Activated naive CD8-positive, alpha-beta T cell (primary cell): Measurements from ENCODE around the gene TBC1D22A.

Experiments used
- H3K27ac Mint-ChIP-seq: one replicate; pipeline ENCODE4 v1.8.0; 2021; ENCODE audit warnings: mixed read lengths
- H3K27me3 Mint-ChIP-seq: one replicate; pipeline ENCODE4 v1.8.0; 2021; ENCODE audit warnings: mixed read lengths
- H3K36me3 Mint-ChIP-seq: one replicate; pipeline ENCODE4 v1.8.0; 2021; ENCODE audit warnings: mixed read lengths
- H3K4me1 Mint-ChIP-seq: one replicate; pipeline ENCODE4 v1.8.0; 2021; ENCODE audit warnings: low read depth, mixed read lengths
- H3K4me3 Mint-ChIP-seq: one replicate; pipeline ENCODE4 v1.8.0; 2021; ENCODE audit warnings: mild to moderate bottlenecking, mixed read lengths
- H3K9me3 Mint-ChIP-seq: one replicate; pipeline ENCODE4 v1.8.0; 2021; ENCODE audit warnings: low read depth, mixed read lengths

Gene TBC1D22A

DNA sequence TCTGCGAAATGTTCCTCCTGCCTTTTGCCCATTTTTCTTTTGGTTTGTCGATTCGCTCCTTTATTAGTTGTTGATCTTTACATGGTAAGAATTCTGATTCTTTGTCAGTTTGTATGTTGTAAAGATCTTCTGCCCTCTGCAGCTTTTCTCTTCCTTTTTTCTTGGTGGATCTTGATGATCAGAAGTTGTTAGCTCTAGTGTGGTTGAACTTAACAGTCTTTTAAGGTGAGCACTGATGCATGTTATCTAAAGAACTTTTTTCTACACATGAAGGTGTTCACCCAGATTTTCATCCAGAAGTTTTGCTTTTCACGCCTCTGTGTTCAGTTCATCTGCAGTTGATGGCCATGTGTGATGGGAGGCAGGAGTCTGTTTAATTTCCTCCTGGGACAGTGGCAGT is 133.7 kb downstream of the TBC1D22A start:
- Mint-ChIP-seq H3K27me3 (no peaks in the 10 kb centered on the region), H3K9me3 (no peaks in the 10 kb centered on the region), H3K36me3 (peaks cover 15% of the 10 kb centered on the region), H3K4me3 (no peak overlapping the region), H3K27ac (no peak overlapping the region), H3K4me1 (peaks cover 5% of the 10 kb centered on the region)

DNA sequence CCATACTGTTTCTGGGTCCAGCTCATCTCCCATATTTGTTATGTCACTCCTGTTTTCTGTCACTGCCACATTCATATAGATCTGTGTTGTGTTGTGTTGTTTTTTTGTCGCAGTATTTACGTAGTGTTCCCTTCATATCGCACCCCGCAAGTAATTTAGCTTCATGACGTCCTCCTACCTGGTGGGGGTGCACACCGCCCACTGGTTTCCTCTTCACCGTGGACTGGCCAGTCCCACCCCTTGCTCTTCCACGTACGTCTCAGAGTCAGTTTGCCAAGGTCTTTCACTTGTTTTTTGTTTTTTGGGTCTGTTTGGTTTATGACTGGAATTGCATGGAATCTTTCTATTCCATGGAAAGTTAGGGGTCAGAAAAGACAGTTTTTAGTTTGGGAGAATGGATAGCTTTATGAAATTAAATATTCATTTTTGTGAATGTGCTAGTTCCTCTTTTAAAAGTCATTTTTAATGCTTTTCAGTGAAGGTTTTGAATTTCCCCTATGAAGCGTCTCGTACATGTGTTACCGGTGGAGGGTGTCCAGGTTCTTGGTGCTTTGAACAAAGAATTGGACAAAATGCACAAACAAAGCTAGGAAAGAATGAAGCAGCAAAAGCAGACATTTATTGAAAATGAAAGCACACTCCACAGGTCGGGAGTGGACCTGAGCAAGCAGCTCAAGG is 134.3 kb downstream of the TBC1D22A start:
- H3K27ac Mint-ChIP-seq = no peak overlapping the region
- H3K36me3 Mint-ChIP-seq = peaks cover 17% of the 10 kb centered on the region
- H3K4me1 Mint-ChIP-seq = peaks cover 5% of the 10 kb centered on the region
- no peaks in the 10 kb centered on the region for H3K9me3 Mint-ChIP-seq
- H3K27me3 Mint-ChIP-seq = no peaks in the 10 kb centered on the region
- H3K4me3 Mint-ChIP-seq = no peak overlapping the region

DNA sequence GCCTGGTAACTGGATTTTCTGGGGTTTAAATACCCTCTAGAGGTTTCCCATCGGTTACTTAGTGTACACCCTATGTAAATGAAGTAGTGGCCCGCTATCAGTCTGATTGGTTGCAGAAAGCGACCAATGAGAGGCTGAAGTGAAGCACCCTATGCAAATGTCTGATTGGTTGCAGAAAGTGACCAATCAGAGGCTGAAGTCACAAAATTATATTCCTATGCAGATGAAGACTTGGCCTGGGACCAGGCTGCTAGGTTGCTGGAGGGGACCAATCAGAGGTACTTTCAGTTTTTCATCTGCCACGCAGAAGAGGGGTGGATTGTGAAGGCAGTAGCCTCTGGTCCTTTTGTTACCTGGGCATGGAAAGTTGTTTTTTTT is 134.8 kb downstream of the TBC1D22A start:
- H3K27me3 Mint-ChIP-seq = no peaks in the 10 kb centered on the region
- no peaks in the 10 kb centered on the region for H3K9me3 Mint-ChIP-seq
- H3K4me1 Mint-ChIP-seq = peaks cover 5% of the 10 kb centered on the region
- H3K36me3 Mint-ChIP-seq = peaks cover 17% of the 10 kb centered on the region
- no peak overlapping the region for H3K4me3 Mint-ChIP-seq
- H3K27ac Mint-ChIP-seq = no peak overlapping the region

DNA sequence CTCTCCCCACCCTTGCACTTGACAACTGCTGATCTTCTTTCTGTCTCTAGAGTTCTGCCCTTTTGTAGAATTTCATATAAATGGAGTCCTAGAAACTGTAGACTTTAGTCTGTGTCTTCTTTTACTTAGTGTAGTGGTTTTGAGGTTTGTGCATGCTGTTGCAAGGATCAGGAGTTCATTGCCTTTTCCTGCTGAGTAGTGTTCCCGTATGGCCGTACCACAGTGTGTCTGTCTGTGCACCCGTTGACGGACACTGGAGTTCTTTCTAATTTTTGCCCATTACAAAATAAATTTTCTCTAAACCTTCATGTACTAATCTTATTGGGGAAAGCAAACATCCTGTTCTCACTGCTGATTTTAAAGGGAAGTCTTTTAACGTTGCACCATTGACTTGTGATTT is 138.1 kb downstream of the TBC1D22A start:
- H3K9me3 Mint-ChIP-seq = no peaks in the 10 kb centered on the region
- H3K4me3 Mint-ChIP-seq = no peak overlapping the region
- peaks cover 5% of the 10 kb centered on the region for H3K4me1 Mint-ChIP-seq
- no peak overlapping the region for H3K27ac Mint-ChIP-seq
- H3K27me3 Mint-ChIP-seq = no peaks in the 10 kb centered on the region
- H3K36me3 Mint-ChIP-seq = peaks cover 19% of the 10 kb centered on the region

DNA sequence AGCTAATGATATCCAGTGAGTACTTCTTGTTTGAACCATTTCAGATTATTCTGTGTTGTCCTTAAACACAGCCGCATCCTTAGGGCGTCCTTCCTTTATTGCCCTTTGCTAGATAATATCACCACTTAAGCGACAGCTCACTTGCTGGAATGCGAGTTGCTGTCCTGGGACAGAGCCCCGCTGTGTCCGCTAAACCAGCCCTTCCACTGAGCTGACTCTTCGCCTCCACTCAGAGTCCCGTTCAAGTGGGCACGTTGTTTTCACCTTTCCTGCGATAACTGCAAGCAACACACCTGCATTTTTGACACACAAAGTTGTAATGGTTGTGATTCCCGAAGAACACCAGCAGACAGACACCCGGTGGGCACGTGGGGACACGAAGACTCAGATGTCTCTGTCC is 140.0 kb downstream of the TBC1D22A start:
- Mint-ChIP-seq H3K4me3 (no peak overlapping the region), H3K9me3 (no peaks in the 10 kb centered on the region), H3K27me3 (no peaks in the 10 kb centered on the region), H3K4me1 (peaks cover 5% of the 10 kb centered on the region), H3K36me3 (peaks cover 14% of the 10 kb centered on the region), H3K27ac (no peak overlapping the region)

DNA sequence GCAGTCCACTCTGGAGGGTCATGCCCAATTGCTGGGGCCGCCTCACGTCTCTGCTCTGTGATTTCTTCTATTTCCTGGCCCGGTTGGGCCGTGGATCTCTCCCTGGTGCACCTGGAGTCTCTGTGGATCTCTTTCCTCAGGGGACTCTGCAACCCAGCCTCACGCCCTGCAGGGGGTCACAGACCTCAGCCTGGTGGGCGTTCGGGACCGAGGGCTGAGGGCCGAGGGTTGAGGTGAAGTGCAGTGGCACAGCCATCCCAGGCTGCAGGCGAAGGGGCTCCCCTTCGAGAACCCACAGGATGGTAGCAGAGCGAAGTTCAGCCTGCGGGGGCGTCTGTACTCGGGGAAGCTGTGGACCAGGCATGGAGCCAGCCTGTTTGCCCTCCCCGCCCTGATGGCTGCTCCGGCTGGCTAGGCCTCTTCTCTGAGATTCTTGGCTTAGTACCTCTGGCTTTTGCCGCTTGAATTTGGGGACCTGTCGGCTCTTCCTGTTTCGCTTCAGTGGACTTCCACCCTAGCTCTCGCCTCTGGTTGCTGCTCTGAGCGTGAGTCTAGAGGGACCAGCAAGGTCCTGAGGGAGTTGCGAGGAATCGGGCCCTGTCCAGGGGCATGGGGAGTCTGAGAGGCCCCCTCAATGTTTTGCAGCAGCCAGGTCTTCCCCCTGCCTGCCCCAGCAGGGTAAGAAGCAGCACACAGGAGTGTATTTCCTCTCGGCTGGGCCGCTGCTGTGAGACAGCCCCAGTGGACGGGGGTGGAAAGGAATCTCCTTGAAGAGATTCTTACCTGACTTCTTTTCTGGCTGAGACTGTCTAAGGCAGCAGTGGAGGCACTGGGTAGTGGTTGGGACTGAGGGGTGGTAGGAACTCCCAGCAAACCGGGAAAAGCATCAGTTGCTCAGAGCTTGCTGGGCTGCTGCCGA is 140.8 kb downstream of the TBC1D22A start:
- no peak overlapping the region for H3K4me3 Mint-ChIP-seq
- H3K27me3 Mint-ChIP-seq = no peaks in the 10 kb centered on the region
- no peak overlapping the region for H3K27ac Mint-ChIP-seq
- no peaks in the 10 kb centered on the region for H3K9me3 Mint-ChIP-seq
- peaks cover 13% of the 10 kb centered on the region for H3K36me3 Mint-ChIP-seq
- peaks cover 5% of the 10 kb centered on the region for H3K4me1 Mint-ChIP-seq

- Mint-ChIP-seq H3K27ac (no peak overlapping the region), H3K27me3 (no peaks in the 10 kb centered on the region), H3K9me3 (no peaks in the 10 kb centered on the region), H3K36me3 (peaks cover 6% of the 10 kb centered on the region), H3K4me3 (no peak overlapping the region), H3K4me1 (peaks cover 5% of the 10 kb centered on the region)
These were observed 143.0 kb downstream of the TBC1D22A start for GRCh38 chr22:46905415-46905814.

DNA sequence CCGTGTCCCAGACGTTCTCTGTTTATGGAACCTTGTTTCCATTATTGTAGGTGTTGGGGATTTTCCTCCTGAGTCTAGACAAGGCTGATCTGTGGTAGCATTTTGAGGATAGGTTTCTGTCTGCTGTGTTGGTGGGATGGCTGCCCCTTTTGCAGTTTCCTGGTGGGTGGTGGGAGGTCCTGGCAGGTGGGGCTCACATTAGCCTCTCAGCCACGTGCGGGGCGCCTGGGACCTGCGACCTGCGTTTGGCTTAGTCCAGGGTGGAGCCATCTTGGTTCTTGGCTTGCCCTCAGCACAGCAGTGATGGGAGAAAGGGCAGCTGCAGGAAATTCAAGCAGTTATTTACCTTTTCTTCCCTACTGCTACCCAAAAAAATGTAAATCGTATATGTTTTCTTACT is 143.4 kb downstream of the TBC1D22A start:
- H3K27me3 Mint-ChIP-seq = no peaks in the 10 kb centered on the region
- no peak overlapping the region for H3K27ac Mint-ChIP-seq
- H3K36me3 Mint-ChIP-seq = peaks cover 4% of the 10 kb centered on the region
- H3K4me3 Mint-ChIP-seq = no peak overlapping the region
- H3K4me1 Mint-ChIP-seq = peaks cover 1% of the 10 kb centered on the region
- no peaks in the 10 kb centered on the region for H3K9me3 Mint-ChIP-seq

DNA sequence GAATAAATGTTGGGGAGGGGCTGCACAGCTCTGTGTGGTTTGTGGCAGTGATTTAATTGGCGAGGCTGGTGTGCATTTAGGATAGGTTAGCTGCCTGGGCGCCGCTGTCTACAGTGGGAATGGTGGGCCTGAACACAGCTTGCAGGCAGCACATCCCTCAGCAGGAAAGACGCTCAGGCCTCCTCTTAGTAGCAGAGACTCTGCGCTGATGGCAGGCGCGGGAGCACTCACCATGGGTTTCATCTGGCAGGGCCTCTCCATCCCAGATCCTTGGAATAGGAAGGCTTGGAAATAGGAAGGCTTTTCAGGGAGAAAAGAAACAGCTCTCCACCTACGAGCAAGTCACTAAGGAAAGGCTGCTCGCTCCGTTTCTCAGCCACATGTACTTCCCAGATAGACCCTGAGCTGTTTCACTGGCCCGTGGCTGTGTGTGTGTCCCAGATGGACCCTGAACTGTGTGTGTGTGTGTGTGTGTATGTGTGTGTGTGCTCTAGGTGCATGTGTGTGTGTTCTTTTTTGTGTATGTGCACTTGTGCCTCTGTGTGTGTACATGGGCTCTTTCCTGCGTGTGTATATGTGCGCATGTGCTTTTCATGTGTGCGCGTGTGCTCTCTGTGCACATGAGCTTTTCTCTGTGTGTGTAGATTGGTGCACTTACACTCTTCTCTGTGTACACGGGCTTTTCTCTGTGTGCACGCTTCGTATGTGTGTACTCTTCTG is 144.0 kb downstream of the TBC1D22A start:
- Mint-ChIP-seq H3K4me1 (peaks cover 1% of the 10 kb centered on the region), H3K27ac (no peak overlapping the region), H3K4me3 (no peak overlapping the region), H3K9me3 (no peaks in the 10 kb centered on the region), H3K27me3 (no peaks in the 10 kb centered on the region), H3K36me3 (peaks cover 2% of the 10 kb centered on the region)

- Mint-ChIP-seq H3K4me3 (no peak overlapping the region), H3K27ac (peak overlapping the region; percentile 34), H3K36me3 (peaks cover 2% of the 10 kb centered on the region), H3K4me1 (peaks cover 1% of the 10 kb centered on the region), H3K27me3 (no peaks in the 10 kb centered on the region), H3K9me3 (no peaks in the 10 kb centered on the region)
These were observed 145.1 kb downstream of the TBC1D22A start for GRCh38 chr22:46907241-46908215.

DNA sequence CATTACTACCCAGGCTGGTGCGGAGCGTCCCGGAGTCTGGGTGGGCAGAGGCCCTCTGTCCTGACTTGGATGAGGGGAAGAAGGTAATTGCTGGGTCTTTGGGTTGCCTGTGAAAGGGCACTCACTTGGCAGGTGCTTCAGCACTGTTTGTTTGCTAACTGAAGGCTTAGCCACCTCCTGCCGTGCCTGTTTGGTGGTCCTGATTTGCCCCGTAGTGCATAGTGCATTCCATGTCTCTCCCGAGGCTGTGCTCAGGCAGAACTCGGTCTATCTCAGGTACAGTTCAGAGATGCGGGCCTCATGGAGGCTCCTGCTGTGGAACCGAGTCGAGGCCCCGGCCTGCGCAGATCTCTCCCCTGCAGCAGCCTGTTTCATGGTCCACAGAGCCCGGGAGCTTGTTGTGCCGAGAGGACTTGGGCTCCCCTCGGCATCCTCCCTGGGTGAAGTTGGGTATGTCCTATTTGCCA is 146.2 kb downstream of the TBC1D22A start:
- Mint-ChIP-seq H3K36me3 (peaks cover 5% of the 10 kb centered on the region), H3K4me3 (no peak overlapping the region), H3K4me1 (peaks cover 1% of the 10 kb centered on the region)

DNA sequence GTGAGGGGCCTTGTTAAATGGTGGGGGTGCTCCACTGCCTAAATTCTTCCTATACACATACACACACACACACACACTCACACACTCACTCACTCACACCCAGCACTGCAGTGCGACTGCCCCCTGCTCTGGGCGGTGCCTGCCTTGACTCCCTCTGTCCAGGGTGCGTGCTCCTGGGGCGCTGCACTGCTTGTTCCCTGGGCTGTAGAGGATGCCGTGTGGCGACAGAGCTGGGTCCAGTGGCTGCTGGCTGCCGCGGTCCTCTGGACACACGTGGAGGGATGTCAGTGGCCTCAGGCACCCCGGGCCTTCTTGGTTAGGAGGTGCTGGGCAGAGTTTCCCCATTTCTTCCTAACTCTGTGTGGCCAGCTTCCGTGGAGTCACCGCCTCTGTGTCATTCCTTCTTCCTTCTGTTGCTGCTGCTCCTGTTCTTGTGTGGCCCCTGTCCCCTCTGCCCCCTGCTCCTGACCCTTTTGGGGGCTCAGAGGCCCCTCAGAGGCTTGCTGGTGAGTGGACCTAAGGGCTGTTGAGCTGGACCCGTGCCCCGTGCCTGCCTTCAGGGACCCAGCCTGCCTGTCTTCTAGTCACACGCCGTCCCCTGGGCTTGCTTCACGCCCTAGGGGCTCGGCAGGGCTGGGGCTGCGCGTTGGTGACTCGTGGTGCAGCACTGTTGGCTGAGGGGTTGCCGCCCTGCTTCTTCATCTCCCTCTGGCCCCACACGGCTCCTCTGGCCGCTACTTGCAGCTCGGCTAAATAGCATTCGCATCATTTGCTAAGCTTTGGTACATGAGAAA is 147.0 kb downstream of the TBC1D22A start:
- H3K4me3 Mint-ChIP-seq = no peak overlapping the region
- H3K9me3 Mint-ChIP-seq = no peaks in the 10 kb centered on the region
- peaks cover 6% of the 10 kb centered on the region for H3K36me3 Mint-ChIP-seq
- H3K27me3 Mint-ChIP-seq = no peaks in the 10 kb centered on the region
- peaks cover 1% of the 10 kb centered on the region for H3K4me1 Mint-ChIP-seq
- H3K27ac Mint-ChIP-seq = no peak overlapping the region

More for the DNA sequence above, 146.2 kb downstream of the TBC1D22A start:
- Mint-ChIP-seq H3K27me3 (no peaks in the 10 kb centered on the region), H3K27ac (no peak overlapping the region), H3K9me3 (no peaks in the 10 kb centered on the region)

DNA sequence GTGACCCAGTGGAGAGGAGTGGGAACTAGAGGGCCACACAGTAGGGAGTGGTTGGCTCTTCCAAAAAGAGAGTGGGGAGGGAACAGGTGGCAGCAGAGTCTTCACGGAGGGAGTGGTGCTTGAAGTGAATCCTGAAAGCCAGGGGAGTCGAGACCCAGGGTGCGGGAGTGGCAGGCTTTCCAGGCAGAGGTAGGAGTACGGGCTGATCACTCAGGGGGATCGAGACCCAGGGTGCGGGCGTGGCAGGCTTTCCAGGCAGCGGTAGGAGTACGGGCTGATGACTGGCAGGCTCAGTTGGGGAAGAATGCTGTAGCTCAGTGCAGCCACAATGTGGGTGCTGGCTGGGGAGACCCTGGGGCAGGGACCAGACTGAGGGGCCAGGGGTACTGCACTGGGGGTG is 148.2 kb downstream of the TBC1D22A start:
- no peak overlapping the region for H3K27ac Mint-ChIP-seq

More for the DNA sequence above, 148.2 kb downstream of the TBC1D22A start:
- Mint-ChIP-seq H3K4me1 (peaks cover 1% of the 10 kb centered on the region), H3K27me3 (no peaks in the 10 kb centered on the region), H3K4me3 (no peak overlapping the region), H3K36me3 (peaks cover 8% of the 10 kb centered on the region), H3K9me3 (no peaks in the 10 kb centered on the region)
